Stimulated activated CD8-positive, alpha-beta memory T cell treated with anti-CD3 and anti-CD28 coated beads, Interleukin-2, amount 100 ng/mL, for 48 hours (primary cell): ENCODE measurements around the gene IFT80.
"Not testable (repeated sequence)": the region's sequence is repeated elsewhere in the genome, so short reads cannot be mapped to it uniquely, and the experiment has no call there.

Source experiments
- DNase-seq, 2 donors: peaks; one replicate each; pipeline ENCODE4 v3.0.0-alpha.2; 2020; ENCODE audit warnings: low read depth in 2 of 2

IFT80 gene

GRCh38 chr3:160365869-160366522 lies 33.0 kb downstream of the IFT80 start:
- no peak for DNase-seq

GRCh38 chr3:160362896-160363295 lies 36.1 kb downstream of the IFT80 start:
- DNase-seq: not testable (repeated sequence)

- no peak for DNase-seq
Observed at GRCh38 chr3:160355826-160356225, 43.2 kb downstream of the IFT80 start.

- no peak for DNase-seq
Observed at GRCh38 chr3:160346511-160346910, 52.5 kb downstream of the IFT80 start.

- no peak for DNase-seq
Observed at GRCh38 chr3:160343132-160343531, 55.9 kb downstream of the IFT80 start.

- no peak for DNase-seq
Observed at GRCh38 chr3:160340351-160340750, 58.7 kb downstream of the IFT80 start.

GRCh38 chr3:160331127-160331937 lies 67.7 kb downstream of the IFT80 start:
- no peak for DNase-seq

GRCh38 chr3:160330690-160331089 lies 68.3 kb downstream of the IFT80 start:
- DNase-seq: no peak

GRCh38 chr3:160330109-160330508 lies 68.9 kb downstream of the IFT80 start:
- DNase-seq: no peak

- DNase-seq: not testable (repeated sequence)
Observed at GRCh38 chr3:160326286-160326685, 72.7 kb downstream of the IFT80 start.

GRCh38 chr3:160321821-160322220 lies 77.2 kb downstream of the IFT80 start:
- not testable (repeated sequence) for DNase-seq

GRCh38 chr3:160319322-160319721 lies 79.7 kb downstream of the IFT80 start:
- no peak for DNase-seq

GRCh38 chr3:160314995-160315394 lies 84.0 kb downstream of the IFT80 start:
- no peak for DNase-seq

- no peak for DNase-seq
Observed at GRCh38 chr3:160312014-160312624, 86.9 kb downstream of the IFT80 start.

- no peak for DNase-seq
Observed at GRCh38 chr3:160302806-160303205, 96.2 kb downstream of the IFT80 start.

GRCh38 chr3:160296591-160296990 lies 102.4 kb downstream of the IFT80 start:
- DNase-seq: no peak

- no peak for DNase-seq
Observed at GRCh38 chr3:160291909-160292299, 107.1 kb downstream of the IFT80 start.

GRCh38 chr3:160291290-160291908 lies 107.6 kb downstream of the IFT80 start:
- DNase-seq: no peak

- DNase-seq: no peak
Observed at GRCh38 chr3:160287666-160288065, 111.4 kb downstream of the IFT80 start.

GRCh38 chr3:160286231-160286630 lies 112.8 kb downstream of the IFT80 start:
- no peak for DNase-seq

GRCh38 chr3:160280836-160281235 lies 118.2 kb downstream of the IFT80 start:
- no peak for DNase-seq

GRCh38 chr3:160279657-160280056 lies 119.4 kb downstream of the IFT80 start:
- no peak for DNase-seq
